ENCODE measurements around the gene CMTM3.
"Not testable (repeated sequence)": the region's sequence is repeated elsewhere in the genome, so short reads cannot be mapped to it uniquely, and the experiment has no call there.

The CMTM3 gene

DNA sequence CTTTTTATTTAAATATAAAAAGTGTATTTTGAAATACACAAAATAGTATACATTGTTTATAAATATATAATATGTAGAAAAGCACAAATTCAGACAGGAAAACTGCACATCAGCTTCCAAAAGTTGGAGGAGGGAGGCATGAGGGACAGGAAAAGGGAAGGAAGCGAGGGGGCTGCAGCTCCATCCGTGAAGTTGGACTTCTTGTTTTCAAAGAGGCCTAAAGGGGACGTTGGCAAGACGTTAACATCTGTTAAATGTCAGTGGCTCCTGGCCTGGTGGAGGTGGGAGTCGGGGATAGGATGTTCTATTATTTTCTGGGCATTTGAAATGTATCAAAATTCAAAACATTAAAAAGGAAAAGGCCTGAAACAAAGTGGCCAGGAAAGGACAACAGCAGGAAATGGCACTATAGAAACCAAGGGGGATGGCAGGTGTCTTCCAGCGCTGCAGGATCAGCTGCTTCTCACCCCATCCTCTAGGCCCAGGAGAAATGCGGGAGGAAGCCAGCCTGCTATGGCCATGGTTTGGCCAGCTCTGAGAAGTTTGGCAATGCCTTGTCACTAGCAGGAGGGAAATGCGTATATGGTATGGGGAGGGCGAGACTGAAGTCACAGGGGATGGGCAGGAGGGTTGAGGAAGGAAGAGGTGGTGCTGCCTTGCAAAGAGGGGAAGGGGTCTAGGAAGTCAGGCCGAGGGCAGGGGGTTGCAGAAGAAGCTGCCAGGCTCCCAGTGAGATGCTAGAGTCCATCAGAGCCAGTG lies 18.8 kb upstream of the CMTM3 start:
- FAIRE-seq: no peak

DNA sequence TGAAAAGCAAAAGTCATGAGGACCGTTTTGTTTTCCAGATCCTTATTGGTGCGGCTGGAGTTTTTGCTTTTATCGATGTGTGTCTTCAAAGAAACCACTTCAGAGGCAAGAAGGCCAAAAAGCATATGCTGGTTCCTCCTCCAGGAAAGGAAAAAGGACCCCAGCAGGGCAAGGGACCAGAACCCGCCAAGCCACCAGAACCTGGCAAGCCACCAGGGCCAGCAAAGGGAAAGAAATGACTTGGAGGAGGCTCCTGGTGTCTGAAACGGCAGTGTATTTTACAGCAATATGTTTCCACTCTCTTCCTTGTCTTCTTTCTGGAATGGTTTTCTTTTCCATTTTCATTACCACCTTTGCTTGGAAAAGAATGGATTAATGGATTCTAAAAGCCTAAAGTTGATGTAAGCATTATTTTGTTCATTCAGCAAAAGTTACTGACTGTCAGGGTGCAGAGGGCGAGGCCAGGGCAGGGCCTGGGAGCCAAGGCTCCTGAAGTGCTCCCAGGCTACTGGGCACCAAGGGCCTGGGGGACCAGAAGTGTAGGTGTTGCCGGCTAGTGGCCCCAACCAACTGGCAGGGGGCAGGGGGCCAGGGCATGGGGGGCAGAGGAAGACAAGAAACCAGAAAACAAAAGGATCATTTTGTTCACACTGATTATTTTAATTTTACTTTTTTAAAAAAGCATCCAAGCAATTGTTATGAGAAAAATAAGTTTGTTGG lies 16.5 kb upstream of the CMTM3 start:
- no peak for FAIRE-seq

DNA sequence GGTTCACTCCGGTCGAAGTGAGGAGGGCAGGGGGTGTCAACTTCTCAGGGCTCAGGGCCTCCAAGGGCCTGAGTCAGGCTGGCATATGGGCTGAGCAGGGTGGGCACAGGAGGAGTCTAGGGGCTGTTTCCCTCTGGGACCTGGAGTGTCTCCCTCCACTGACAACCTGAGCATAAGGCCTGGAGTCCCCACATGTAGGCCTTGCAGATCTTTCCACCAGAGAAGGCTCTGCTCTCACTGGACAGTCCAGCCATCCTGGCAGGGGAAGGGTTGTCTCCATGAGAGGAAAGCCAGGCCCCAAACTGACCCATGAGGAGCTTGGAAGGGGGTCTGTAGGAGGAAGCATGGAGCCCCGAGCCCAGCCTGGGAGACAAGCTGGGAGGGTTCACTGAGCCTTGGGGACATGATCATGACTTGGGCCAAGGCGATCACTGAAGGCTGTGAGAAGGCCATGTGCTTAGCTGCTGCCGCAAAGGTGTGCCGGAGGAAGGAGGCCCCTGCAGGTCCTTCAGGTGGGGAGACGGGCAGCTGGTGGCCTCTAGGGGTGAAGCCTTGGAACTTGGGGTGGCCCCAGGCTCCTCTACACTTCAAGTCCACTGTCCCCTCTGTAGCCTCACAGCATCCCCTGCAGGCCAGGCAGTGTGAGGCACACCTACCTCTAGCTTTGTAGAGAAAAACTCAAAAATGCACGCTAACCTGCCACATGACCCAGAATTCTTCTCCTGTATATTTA lies 15.4 kb upstream of the CMTM3 start:
- FAIRE-seq: no peak

DNA sequence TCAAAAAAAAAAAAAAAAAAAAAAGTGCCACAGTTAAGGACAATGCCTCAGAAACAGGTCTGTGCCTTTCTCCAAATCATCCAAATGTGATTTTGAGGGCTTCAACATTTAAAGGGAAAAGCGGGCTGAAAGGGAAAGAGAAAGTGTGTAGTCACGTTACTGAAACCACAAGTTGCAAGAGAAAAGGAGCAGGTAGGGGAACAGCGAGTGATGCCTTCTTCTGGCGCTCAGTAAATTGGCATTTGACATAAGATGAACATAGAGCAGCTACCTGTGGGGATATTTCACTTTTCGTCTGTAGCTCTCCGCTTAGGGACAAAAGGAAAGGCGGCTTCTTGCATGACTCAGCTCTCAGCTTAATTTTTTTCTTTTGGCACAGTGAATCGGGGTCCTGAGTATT lies 14.2 kb upstream of the CMTM3 start:
- no peak for FAIRE-seq

DNA sequence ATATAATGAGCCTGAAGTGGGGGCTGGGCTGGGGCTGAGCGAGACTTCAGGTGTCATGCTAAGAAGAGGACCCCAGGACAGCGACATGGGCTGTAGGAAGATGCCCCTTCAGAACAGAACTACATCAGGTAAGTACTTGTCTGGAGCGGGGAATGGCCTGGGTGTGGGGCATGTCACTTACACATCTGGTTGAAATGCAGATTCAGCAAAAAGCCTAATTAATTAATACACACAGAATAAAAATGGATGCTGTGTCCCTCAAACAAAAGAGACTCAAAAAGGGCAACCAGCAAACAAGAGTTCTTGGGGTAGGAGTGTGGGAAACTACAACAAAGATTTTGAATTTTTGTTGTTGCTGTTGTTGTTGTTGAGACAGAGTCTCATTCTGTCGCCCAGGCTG lies 13.5 kb upstream of the CMTM3 start:
- FAIRE-seq: no peak

DNA sequence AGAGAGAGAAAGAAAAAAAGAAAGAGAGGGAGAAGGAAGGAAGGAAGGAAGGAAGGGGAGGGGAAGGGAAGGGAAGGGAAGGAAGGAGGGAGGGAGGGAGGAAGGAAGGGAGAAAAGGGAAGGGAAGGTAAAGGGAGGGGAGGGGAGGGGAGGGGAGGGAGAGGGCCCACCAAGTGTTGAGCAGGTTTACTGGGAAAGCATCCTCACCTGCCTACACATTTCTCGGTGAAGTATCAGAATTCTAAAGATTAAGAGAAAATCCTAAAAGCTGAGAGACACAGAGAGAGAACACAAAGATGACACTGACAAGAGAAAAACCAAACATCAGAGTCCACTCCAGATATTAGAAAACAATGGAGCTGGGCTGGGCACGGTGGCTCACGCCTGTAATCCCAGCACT lies 12.3 kb upstream of the CMTM3 start:
- no peak for FAIRE-seq

DNA sequence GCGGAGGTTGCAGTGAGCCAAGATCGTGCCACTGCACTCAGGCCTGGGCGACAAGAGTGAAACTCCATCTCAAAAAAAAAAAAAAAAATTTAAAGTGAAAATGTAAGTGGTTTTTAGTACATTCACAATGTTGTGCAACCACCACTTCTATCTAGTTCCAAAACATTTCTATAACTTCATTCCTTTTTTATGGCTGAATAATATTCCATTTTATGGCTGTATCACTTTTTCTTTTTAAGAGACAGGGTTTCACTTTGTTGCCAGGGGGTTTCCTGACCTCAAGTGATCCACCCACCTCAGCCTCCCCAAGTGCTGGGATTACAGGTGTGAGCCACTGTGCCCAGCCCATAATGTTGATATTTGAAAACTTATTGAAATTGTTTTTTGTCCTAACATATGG lies 11.7 kb upstream of the CMTM3 start:
- FAIRE-seq: no peak

DNA sequence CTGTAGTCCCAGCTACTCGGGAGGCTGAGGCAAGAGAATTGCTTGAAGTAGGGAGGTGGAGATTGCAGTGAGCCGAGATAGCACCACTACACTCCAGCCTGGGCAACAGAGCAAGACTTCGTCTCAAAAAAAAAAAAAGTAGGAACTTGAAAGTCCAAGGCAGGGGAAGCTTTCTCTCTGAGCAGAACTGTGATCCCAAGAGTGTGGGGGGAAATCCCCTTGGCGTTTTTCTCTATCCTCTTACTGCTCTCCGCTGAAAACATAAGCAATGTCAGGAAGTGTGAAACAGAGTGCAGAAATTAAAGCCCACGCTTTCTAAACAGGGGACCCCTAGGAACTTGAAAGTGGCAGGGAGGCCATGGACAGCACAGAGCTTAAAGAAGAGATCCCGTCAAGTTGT lies 9.8 kb upstream of the CMTM3 start:
- no peak for FAIRE-seq

DNA sequence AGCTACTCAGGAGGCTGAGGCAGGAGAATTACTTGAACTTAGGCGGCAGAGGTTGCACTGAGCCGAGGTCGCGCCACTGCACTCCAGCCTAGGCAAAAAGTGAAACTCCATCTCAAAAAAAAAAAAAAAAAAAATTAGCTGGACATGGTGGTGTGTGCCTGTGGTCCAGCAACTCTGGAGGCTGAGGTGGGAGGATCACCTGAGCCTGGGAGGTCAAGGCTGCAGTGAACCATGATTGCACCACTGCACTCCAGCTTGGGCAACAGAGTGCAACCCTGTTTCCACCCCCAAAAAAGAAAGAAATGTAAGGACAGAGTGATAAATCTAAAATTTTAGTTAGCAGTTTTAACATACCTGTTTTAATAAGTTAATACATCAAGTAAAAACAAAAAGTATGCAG lies 7.9 kb upstream of the CMTM3 start:
- not testable (repeated sequence) for FAIRE-seq

DNA sequence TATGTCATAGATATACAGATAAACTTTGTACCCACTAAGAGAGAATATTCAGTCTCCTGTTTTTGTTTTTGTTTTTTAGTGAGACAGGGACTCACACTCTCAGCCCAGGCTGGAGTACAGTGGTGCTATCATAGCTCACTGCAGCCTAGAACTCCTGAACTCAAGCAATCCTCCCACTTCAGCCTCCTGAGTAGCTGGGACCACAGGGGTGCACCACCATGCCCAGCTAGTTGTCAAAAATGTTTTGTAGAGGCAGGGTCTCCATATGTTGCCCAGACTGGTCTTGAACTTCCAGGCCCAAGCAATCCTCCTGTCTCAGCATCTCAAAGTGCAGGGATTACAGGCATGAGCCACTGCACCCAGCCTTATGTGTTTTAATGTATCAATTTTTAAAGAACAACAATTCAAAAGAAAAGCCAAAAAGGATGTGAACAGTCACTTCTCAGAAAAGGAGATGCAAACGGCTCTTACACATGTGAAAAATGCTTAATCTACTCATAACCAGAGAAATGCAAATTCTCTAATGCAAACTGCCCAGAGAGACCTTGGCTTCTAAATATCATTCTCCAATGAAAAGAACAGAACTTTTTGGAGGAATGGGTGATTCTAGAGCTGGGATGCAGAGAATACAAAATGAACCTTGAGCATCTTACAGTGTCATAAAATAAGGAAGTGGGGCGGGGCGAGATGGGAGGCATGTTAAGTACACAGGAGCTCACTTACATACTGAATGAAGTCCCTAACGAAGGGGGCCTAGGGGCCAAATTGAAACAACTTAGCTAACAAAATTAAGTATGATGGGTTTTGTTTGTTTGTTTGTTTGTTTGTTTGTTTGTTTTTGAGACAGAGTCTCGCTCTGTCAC lies 7.3 kb upstream of the CMTM3 start:
- no peak for FAIRE-seq

DNA sequence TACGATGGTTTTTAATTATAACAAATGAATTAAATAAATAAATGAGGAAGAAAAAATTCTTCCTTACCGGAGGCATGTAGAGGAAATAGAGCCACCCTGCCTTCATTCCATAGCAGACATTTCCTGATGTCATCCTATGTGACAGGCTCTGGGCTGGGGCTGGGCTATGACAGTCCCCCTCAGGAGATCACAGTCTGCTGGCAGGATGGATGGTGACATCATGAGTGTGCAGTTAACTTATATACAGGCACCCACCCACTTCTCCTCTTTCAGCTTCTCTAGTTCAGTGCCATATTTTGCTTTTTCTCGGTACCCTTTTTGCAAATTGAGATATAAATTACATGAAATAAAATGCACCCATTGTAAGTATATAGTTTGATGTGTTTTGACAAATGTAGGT lies 6.4 kb upstream of the CMTM3 start:
- no peak for FAIRE-seq

DNA sequence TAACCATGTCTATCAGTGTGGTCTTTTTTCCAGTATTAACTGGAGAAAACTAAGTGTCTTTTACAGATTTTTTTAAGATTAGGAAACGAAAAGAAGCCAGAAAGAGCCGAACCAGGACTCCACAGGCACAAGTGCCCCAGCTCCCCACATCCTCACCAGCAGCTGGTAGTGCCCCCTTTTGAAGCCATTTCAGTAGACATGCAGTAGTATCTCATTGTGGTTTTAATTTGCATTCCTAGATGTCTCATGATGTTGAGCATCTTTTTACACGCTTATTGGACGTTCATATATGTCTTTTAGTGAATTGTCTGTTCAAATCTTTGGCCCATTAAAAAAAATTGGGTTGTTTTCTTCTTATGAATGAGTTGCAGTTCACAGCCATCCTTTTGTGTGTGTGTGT lies 4.8 kb upstream of the CMTM3 start:
- FAIRE-seq: no peak

DNA sequence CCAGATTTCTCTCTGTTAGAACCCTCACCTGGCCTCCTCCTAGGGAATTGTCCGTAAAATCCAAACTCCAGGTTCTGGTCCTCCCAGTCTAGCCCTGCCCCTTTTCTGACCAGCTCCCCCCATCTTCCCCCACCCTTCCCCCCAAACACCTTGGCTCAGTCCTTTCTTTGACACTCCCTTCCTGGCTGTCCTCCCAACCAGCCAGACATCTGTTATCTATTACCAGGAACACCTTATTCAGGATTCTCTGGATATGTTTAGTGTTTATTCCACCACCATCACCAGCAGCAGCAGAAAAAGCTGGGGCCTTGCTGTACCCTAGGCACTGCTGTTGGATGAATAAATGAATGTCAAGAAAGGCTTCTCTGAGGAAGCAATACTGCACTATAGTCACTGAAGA lies 4.0 kb upstream of the CMTM3 start:
- no peak for FAIRE-seq

DNA sequence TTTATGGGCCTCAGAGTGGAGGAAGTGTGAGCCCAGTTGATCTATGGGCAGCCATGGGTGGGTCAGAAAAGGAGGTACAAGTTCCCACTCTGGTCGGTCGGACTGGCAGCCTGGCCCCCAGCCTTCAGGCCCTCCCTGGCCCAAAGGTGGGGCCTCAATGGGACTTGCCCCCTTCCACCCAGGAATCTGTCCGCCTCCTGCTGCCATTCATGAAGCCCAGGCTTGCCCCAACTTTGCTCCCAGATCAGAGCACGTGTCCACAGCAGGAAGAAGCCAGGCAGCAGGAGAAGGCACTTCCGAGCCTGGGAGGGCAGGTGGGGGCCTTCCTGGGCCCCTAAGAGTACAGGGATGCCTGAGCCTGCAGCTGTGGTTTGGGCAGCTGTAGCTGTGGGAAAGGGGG lies 3.0 kb upstream of the CMTM3 start:
- no peak for FAIRE-seq

DNA sequence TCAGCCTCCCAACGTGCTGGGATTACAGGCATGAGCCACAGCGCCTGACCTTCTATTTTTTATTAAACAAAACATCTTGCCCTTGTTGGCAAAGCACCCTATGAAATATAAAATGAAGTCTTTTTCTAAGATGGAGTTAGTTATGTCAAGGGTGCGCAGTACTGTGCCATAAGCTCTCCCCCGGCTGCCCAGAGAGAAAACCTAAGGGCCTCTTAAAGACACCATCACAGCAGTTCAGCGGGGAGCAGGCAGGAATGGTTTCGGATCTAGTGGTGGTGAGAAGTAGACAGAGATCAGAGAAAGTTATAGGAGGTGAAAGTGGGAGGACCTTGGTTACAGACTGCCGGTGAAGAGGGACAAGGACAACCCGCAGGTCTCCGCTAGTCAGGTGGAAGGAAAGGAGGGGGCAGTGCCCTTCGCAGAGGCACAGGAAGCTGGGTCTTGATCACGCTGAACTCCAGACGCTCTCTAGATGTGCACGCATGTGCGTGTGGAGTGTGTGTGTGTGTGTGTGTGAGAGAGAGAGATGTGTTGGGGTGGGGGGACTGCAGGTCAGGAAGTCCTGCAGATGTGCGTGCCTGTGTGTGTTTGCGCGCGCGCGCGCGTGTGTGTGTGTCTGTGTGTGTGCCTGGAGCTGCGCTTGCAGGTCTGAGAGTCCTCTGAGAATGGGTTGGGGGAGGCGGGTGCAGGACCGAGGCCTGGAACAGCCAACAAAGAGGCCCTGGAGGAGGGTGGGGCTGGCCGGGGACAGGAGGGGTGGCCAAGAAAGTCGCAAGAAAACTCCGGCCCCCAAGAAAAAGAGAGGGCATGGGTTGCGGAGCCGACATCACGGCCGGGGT lies 748 bp upstream of the CMTM3 start:
- no peak for FAIRE-seq

DNA sequence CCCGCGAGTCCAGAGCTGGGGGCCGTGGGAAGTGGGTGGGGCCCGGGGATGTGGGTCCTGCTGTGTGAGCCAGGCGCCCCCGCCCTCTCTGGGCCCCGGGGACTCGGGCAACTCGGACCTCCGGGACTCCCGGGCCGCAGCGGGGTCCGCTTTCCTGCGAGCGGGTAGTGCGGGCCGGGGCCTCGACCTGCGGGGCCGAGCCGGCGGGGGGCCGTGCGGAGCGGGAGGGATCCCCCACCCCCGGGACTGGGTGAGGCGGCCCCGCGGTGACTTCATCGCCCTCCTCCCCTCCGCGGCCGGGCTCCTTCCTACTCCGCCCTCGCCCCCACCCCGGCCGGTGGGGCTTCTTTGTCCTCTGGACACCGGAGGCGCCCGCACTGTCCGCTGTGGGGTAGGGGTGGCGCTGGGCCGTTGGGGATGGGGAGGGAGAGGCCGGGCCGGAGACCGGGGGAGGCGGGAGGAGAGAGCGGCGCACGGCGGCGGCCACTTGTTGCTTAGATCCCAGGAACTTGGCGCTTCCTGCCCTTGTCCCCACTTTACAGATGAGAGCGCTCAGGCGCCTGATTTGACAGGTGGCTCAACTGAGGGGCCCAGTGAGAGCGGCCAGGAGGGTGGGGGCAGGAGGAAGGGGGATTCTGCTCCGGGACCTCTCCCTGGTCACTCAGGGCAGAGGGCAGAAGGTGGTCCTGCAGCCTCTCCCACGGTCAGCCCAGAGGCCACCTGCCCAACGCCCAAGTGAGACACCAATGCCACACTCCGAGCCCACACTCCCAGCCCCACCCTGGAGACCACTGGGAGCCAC lies 874 bp downstream of the CMTM3 start:
- no peak for FAIRE-seq

DNA sequence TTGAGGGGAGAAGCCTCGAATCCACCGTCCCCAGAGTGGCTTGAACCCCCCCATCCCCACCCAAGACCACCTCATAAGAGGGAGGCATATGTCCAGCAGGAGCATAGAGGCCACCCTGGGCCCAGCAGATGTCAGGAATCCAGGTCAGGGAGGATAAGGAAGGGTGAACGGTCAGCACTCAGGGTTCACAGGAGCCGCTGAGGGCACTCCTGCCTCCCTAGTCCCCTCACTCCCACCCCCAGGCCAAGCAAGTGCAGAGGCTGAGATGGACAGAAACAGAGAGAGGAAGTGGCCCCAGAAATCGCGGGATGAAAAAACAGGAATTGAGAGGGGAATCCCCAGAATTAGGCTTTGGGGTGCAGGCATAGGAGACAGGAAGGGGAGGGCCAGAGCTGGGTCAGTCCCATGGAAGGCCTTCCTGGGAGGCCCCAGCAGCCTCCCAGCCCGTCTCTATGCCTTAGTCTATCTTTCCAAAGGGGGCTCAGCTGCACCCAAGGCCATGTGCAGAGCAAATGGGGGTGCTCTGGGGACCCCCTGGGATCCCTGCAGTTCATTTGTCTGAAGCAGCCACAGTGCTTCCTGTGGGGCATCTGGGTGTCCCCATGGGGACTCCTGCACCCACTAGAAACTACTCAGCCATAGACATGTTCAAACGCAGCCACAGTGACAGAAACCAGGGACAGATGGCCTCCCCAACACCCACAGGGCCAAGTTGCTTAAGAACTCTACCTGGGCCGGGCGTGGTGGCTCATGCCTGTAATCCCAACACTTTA lies 1.7 kb downstream of the CMTM3 start:
- FAIRE-seq: no peak

DNA sequence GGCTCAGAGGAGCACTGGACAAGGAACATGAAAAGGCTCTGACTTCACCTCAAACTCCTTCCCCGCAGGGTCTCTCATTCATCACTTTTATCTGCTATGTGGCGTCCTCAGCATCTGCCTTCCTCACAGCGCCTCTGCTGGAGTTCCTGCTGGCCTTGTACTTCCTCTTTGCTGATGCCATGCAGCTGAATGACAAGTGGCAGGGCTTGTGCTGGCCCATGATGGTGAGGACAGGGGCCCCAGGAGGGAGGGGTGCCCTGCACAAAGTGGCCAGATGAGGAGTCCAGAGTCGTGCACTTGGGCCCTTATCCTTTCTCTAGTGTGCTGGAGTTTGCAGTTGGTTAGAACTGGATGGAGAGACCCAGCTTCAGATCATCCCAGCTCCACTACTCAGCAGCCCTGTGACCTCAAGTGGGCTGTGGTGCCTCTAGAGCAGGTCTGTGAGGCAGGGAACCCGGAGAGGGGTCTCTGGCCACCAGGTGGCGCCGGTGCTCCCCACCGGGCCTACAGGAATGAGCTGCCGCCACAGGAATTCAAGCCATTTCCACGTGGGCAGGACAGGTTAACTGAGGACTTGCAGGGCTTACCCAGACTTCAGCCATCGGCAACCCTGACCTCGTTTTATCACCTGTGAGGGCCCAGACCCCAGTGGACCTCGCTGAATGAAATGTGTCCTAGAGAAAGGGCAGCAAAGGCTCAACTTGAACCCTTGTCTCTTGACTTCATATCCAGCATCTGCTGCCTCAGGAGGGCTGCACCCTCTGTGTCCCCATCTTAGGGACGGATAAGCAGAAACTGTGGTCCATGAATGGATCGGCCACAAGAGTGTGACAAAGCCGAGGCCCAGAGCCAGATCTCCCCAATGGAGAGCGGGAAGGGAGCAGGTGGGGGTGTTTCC lies 4.0 kb downstream of the CMTM3 start:
- FAIRE-seq: no peak

DNA sequence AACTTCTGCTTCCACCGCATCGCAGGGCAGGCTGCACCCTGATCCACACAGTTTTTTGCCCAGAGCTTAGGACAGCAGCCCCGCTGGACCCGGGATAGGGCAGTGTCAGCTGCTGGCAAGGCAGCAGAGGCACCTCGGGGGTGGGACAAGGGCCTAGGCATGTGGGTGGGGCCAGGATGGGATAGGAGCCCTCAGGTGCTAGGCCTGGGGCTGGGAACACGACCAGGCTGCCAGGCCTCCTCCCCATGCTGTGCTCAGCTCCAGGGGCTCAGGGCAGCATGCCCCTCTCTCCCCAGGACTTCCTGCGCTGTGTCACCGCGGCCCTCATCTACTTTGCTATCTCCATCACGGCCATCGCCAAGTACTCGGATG lies 4.6 kb downstream of the CMTM3 start:
- no peak for FAIRE-seq
